Melanocyte of skin (primary cell): ENCODE results near the gene TMA7. TPM values are rescaled to one million over a fixed set of nuclear protein-coding genes. Genes with fewer than 3 reads are reported as not detected.

Experiments
- total RNA-seq, 2 donors: library from RNA; depleted of rRNA; stranded (reverse); fragments of >200 nt; gene quantifications; 2 replicates each; pipeline ENCODE4 v1.2.3, GENCODE V29; 2012

Gene TMA7
- total RNA-seq, result 100 to 1,000 TPM; 130 to 187 TPM

GRCh38 chr3:48439820-48440589 lies at the start of gene TMA7, which contains the start of gene CCDC51:
Gene TMA7, plus strand, starts transcription at chr3:48440257. Its CDS starts 40 bp downstream, at chr3:48440297.
Gene CCDC51, minus strand, starts transcription at chr3:48440119. Its CDS starts 4,991 bp downstream, at chr3:48435128.

GRCh38 chr3:48429960-48430707 lies 9.9 kb upstream of the TMA7 start, which contains the start of gene PLXNB1:
Gene PLXNB1, minus strand, starts transcription at chr3:48430086. Its CDS starts 5,475 bp downstream, at chr3:48424611.

GRCh38 chr3:48446425-48447193 lies 6.6 kb downstream of the TMA7 start, which contains the start of gene ATRIP:
Gene ATRIP, plus strand, starts transcription at chr3:48446737. Its CDS starts 109 bp downstream, at chr3:48446846.

Other genes starting within 250 kb of the TMA7 start
- gene CAMP, start 216.8 kb upstream of the TMA7 start, total RNA-seq, result not detected
- 10 to 100 TPM; 11.4 to 15.3 TPM for gene ZNF589, start 199.2 kb upstream of the TMA7 start, total RNA-seq
- gene NME6, start 138.9 kb upstream of the TMA7 start, total RNA-seq, result 10 to 100 TPM; 19.6 to 27.6 TPM
- not detected for gene SPINK8, start 106.6 kb upstream of the TMA7 start, total RNA-seq
- under 1 TPM in 1 of 2 donors, not detected in 1; 0.33 TPM for gene FBXW12, start 68.0 kb upstream of the TMA7 start, total RNA-seq
- gene PLXNB1, start 10.2 kb upstream of the TMA7 start, total RNA-seq, result 10 to 100 TPM in 1 of 2 donors, 1 to 10 TPM in 1; 7.0 to 11.7 TPM
- gene CCDC51, start 138 bp upstream of the TMA7 start, total RNA-seq, result 10 to 100 TPM; 20.3 to 33.0 TPM
- 1 to 10 TPM; 6.2 to 10.0 TPM for gene ATRIP, start 6.5 kb downstream of the TMA7 start, total RNA-seq
- 100 to 1,000 TPM; 101 to 125 TPM for gene SHISA5, start 63.9 kb downstream of the TMA7 start, total RNA-seq
- gene PFKFB4, start 116.5 kb downstream of the TMA7 start, total RNA-seq, result 10 to 100 TPM; 13.8 to 66.3 TPM
- gene UCN2, start 123.5 kb downstream of the TMA7 start, total RNA-seq, result 10 to 100 TPM in 1 of 2 donors, under 1 TPM in 1; 0.34 to 62.3 TPM
- gene COL7A1, start 155.1 kb downstream of the TMA7 start, total RNA-seq, result 1 to 10 TPM; 2.0 to 2.1 TPM
- gene UQCRC1, start 169.4 kb downstream of the TMA7 start, total RNA-seq, result 100 to 1,000 TPM; 317 to 434 TPM
- gene TMEM89, start 181.5 kb downstream of the TMA7 start, total RNA-seq, result not detected
- gene SLC26A6, start 195.2 kb downstream of the TMA7 start, total RNA-seq, result 10 to 100 TPM; 40.3 to 65.6 TPM
- 1 to 10 TPM in 1 of 2 donors, under 1 TPM in 1; 0.33 to 1.4 TPM for gene CELSR3, start 222.6 kb downstream of the TMA7 start, total RNA-seq
- 10 to 100 TPM; 13.1 to 16.7 TPM for gene NCKIPSD, start 245.7 kb downstream of the TMA7 start, total RNA-seq